ENCODE results near the gene PPP1R26. TPM values are rescaled to one million over a fixed set of nuclear protein-coding genes. Genes with fewer than 3 reads are reported as not detected.

The PPP1R26 gene
- total RNA-seq, 1 donor from 2014 or later: 23.0 TPM

DNA sequence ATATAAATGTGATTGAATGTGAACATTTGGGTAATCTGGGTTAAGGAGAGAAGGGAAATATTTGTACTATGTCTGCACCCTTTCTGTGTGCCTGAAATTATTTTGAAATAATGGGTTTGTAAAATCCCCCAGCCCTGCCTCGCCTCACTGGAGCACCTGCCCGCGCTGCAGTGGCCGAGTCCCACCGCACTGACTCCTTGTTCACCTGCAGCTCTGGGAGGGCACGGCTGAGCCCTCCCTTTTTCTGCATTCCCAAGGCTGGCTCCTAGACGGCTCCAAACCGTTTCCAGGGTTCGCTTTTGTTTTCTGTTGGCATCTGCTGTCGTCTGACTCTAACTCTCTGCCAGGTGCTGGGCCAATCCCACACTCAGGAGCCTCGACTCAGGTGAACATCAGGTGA lies 17.6 kb upstream of the PPP1R26 start:
- H3K36me3 ChIP-seq: no peaks in the 10 kb centered on the region
- H3F3A ChIP-seq (ENCODE audit: low read depth): no peaks in the 10 kb centered on the region
- no peaks in the 10 kb centered on the region for H3K27me3 ChIP-seq
- H3K27ac ChIP-seq: no peak overlapping the region
- H3K4me2 ChIP-seq: no peak overlapping the region
- no peak overlapping the region for H2AFZ ChIP-seq (replicated peaks)
- H3K79me2 ChIP-seq (ENCODE audit: low read depth): no peaks in the 10 kb centered on the region
- H3K27me3 Mint-ChIP-seq (ENCODE audit: insufficient read depth, low read depth): peaks cover 4% of the 10 kb centered on the region
- no peaks in the 10 kb centered on the region for H3K9me3 Mint-ChIP-seq
- H4K20me1 ChIP-seq (ENCODE audit: low read depth): no peaks in the 10 kb centered on the region
- no peak for DNase-seq (ENCODE audit: low spot score)
- H3K4me3 Mint-ChIP-seq: no peak overlapping the region
- no peak overlapping the region for H3K27ac Mint-ChIP-seq
- TF ChIP-seq EZH2phosphoT487 (IDR thresholded peaks at IDR 0.05) (no peak), EZH2 (IDR thresholded peaks at IDR 0.05) (no peak)
- TF ChIP-seq, protein P1, sequence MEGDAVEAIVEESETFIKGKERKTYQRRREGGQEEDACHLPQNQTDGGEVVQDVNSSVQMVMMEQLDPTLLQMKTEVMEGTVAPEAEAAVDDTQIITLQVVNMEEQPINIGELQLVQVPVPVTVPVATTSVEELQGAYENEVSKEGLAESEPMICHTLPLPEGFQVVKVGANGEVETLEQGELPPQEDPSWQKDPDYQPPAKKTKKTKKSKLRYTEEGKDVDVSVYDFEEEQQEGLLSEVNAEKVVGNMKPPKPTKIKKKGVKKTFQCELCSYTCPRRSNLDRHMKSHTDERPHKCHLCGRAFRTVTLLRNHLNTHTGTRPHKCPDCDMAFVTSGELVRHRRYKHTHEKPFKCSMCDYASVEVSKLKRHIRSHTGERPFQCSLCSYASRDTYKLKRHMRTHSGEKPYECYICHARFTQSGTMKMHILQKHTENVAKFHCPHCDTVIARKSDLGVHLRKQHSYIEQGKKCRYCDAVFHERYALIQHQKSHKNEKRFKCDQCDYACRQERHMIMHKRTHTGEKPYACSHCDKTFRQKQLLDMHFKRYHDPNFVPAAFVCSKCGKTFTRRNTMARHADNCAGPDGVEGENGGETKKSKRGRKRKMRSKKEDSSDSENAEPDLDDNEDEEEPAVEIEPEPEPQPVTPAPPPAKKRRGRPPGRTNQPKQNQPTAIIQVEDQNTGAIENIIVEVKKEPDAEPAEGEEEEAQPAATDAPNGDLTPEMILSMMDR (IDR thresholded peaks at IDR 0.05): no peak
- no peaks in the 10 kb centered on the region for H3K36me3 Mint-ChIP-seq
- H3K4me3 ChIP-seq: no peak overlapping the region
- no peaks in the 10 kb centered on the region for H3K4me1 ChIP-seq
- peaks cover 20% of the 10 kb centered on the region for H3K4me1 Mint-ChIP-seq
- no peak overlapping the region for H3K9ac ChIP-seq
- no peaks in the 10 kb centered on the region for H3K9me3 ChIP-seq (ENCODE audit: low read depth)

GRCh38 chr9:135463140-135463539 lies 16.4 kb upstream of the PPP1R26 start:
- no peak overlapping the region for H3K9ac ChIP-seq
- H2AFZ ChIP-seq (replicated peaks): no peak overlapping the region
- no peak overlapping the region for H3K27ac ChIP-seq
- H3K79me2 ChIP-seq (ENCODE audit: low read depth): no peaks in the 10 kb centered on the region
- Mint-ChIP-seq H3K4me3 (no peak overlapping the region), H3K27me3 (ENCODE audit: insufficient read depth, low read depth) (peaks cover 5% of the 10 kb centered on the region), H3K9me3 (no peaks in the 10 kb centered on the region), H3K4me1 (peaks cover 25% of the 10 kb centered on the region), H3K27ac (no peak overlapping the region), H3K36me3 (no peaks in the 10 kb centered on the region)
- H3K36me3 ChIP-seq: no peaks in the 10 kb centered on the region
- no peaks in the 10 kb centered on the region for H3K9me3 ChIP-seq (ENCODE audit: low read depth)
- no peak overlapping the region for H3K4me3 ChIP-seq
- no peaks in the 10 kb centered on the region for H3F3A ChIP-seq (ENCODE audit: low read depth)
- DNase-seq (ENCODE audit: low spot score): no peak
- H4K20me1 ChIP-seq (ENCODE audit: low read depth): no peaks in the 10 kb centered on the region
- no peaks in the 10 kb centered on the region for H3K4me1 ChIP-seq
- H3K27me3 ChIP-seq: no peaks in the 10 kb centered on the region
- no peak for TF ChIP-seq EZH2 (IDR thresholded peaks at IDR 0.05)
- TF ChIP-seq, protein P1 (IDR thresholded peaks at IDR 0.05): no peak
- TF ChIP-seq EZH2phosphoT487 (IDR thresholded peaks at IDR 0.05): no peak
- no peak overlapping the region for H3K4me2 ChIP-seq

GRCh38 chr9:135464181-135464580 lies 15.4 kb upstream of the PPP1R26 start:
- no peaks in the 10 kb centered on the region for H3K36me3 Mint-ChIP-seq
- H3K27ac Mint-ChIP-seq: no peak overlapping the region
- H4K20me1 ChIP-seq (ENCODE audit: low read depth): no peaks in the 10 kb centered on the region
- no peak overlapping the region for H3K27ac ChIP-seq
- no peak overlapping the region for H2AFZ ChIP-seq (replicated peaks)
- H3K4me1 ChIP-seq: peaks cover 3% of the 10 kb centered on the region
- TF ChIP-seq, protein P1 (IDR thresholded peaks at IDR 0.05): no peak
- TF ChIP-seq EZH2 (IDR thresholded peaks at IDR 0.05) (no peak), EZH2phosphoT487 (IDR thresholded peaks at IDR 0.05) (no peak)
- H3K4me3 Mint-ChIP-seq: no peak overlapping the region
- H3F3A ChIP-seq (ENCODE audit: low read depth): no peaks in the 10 kb centered on the region
- H3K9ac ChIP-seq: no peak overlapping the region
- H3K27me3 Mint-ChIP-seq (ENCODE audit: insufficient read depth, low read depth): peaks cover 5% of the 10 kb centered on the region
- no peaks in the 10 kb centered on the region for H3K36me3 ChIP-seq
- no peak for DNase-seq (ENCODE audit: low spot score)
- no peaks in the 10 kb centered on the region for H3K27me3 ChIP-seq
- H3K9me3 Mint-ChIP-seq: no peaks in the 10 kb centered on the region
- no peaks in the 10 kb centered on the region for H3K79me2 ChIP-seq (ENCODE audit: low read depth)
- no peak overlapping the region for H3K4me3 ChIP-seq
- H3K4me2 ChIP-seq: no peak overlapping the region
- no peaks in the 10 kb centered on the region for H3K9me3 ChIP-seq (ENCODE audit: low read depth)
- peaks cover 32% of the 10 kb centered on the region for H3K4me1 Mint-ChIP-seq
